Breast epithelium (tissue), 4 donors: ENCODE results near the gene LATS1. TPM values are rescaled to one million over a fixed set of nuclear protein-coding genes. Genes with fewer than 3 reads are reported as not detected.
"Not testable (repeated sequence)": the region's sequence is repeated elsewhere in the genome, so short reads cannot be mapped to it uniquely, and the experiment has no call there.

Experiments
- DNase-seq, 2 donors: peaks; one replicate each; pipeline ENCODE4 v3.0.0-alpha.2; 2019; ENCODE audit warnings: low spot score in 2 of 2
- H3K27ac ChIP-seq, 2 donors: fragments of 200-600 bp; sonication (generic) in 1 of 2; one replicate each; pipeline ENCODE4 v1.5.1; 2016 to 2019; ENCODE audit warnings: mild to moderate bottlenecking in 1 of 2
- H3K27me3 ChIP-seq, 2 donors: fragments of 200-600 bp; sonication (generic) in 1 of 2; one replicate each; pipeline versions ENCODE4 v1.5.1 to v1.6.0; 2017 to 2019; ENCODE audit warnings: control low read depth in 1 of 2, mild to moderate bottlenecking in 1 of 2
- H3K36me3 ChIP-seq: fragments of 200-600 bp; one replicate; pipeline ENCODE4 v1.5.1; 2019
- H3K4me1 ChIP-seq, 2 donors: fragments of 200-600 bp; sonication (generic); one replicate each; pipeline ENCODE4 v1.5.1; 2016 to 2019; ENCODE audit warnings: control low read depth in 1 of 2
- H3K4me3 ChIP-seq, 3 donors: fragments of 200-600 bp; sonication (generic); 1 replicate in 2 of 3; 2 replicates in 1 of 3; pipeline ENCODE4 v1.5.1; 2016 to 2019; ENCODE audit warnings: mild to moderate bottlenecking in 3 of 3, moderate library complexity in 2 of 3
- H3K9me3 ChIP-seq, 2 donors: fragments of 200-600 bp; sonication (generic) in 1 of 2; one replicate each; pipeline ENCODE4 v1.5.1; 2016 to 2019; ENCODE audit warnings: control low read depth in 1 of 2
- CTCF ChIP-seq, 3 donors: fragments of 450-650 bp; IDR thresholded peaks; one replicate each; pipeline ENCODE4 v1.5.1; 2016 to 2017; ENCODE audit warnings: antibody characterized with exemption in 3 of 3, mild to moderate bottlenecking in 3 of 3, moderate library complexity in 3 of 3
- POLR2A ChIP-seq: fragments of 450-650 bp; IDR thresholded peaks from one replicate; pipeline ENCODE4 v1.6.1; 2016; ENCODE audit warnings: antibody characterized with exemption, mild to moderate bottlenecking, moderate library complexity
- POLR2AphosphoS5 ChIP-seq, 3 donors: sonication (generic); formaldehyde crosslinking; IDR thresholded peaks; one replicate each; pipeline ENCODE4 v1.6.1; 2017; ENCODE audit warnings: antibody characterized with exemption in 3 of 3
- intact Hi-C: fragments of 100-400 bp; cut with DNase I; formaldehyde crosslinking; loops from one replicate; pipeline ENCODE4 v1.15.1; 2023; ENCODE audit warnings: low total_unique reads
- total RNA-seq, 3 donors: library from RNA; depleted of rRNA; stranded (reverse); fragments of >200 nt; gene quantifications; one replicate each; pipeline ENCODE4 v1.1.0, GENCODE V29; 2016

Gene LATS1
- total RNA-seq, 3 donors from 2014 or later: 24.3 to 36.4 (median 30.2) TPM

- Histone ChIP-seq H3K4me3 (no peak overlapping the region), H3K27ac (no peak overlapping the region), H3K9me3 (no peaks in the 10 kb centered on the region), H3K27me3 (no peaks in the 10 kb centered on the region), H3K4me1 (no peaks in the 10 kb centered on the region), H3K36me3 (no peaks in the 10 kb centered on the region)
- TF ChIP-seq POLR2AphosphoS5 (IDR thresholded peaks at IDR 0.05) (no peak), POLR2A (no peak), CTCF (IDR thresholded peaks at IDR 0.05) (no peak)
- intact Hi-C loops: no loop called here
- no peak for DNase-seq
These were observed 31.7 kb downstream of the LATS1 start for GRCh38 chr6:149686230-149686629.

GRCh38 chr6:149683256-149683859 lies 34.5 kb downstream of the LATS1 start:
- DNase-seq: no peak
- H3K36me3 ChIP-seq: no peaks in the 10 kb centered on the region
- no peak overlapping the region for H3K27ac ChIP-seq
- no peaks in the 10 kb centered on the region for H3K9me3 ChIP-seq
- intact Hi-C loops: no loop called here
- H3K4me1 ChIP-seq: no peaks in the 10 kb centered on the region
- no peak overlapping the region for H3K4me3 ChIP-seq
- H3K27me3 ChIP-seq: no peaks in the 10 kb centered on the region
- TF ChIP-seq POLR2A: no peak
- TF ChIP-seq CTCF (IDR thresholded peaks at IDR 0.05): no peak
- TF ChIP-seq POLR2AphosphoS5 (IDR thresholded peaks at IDR 0.05): no peak

GRCh38 chr6:149681845-149682244 lies 36.1 kb downstream of the LATS1 start:
- DNase-seq, H3K9me3 ChIP-seq, H3K27ac ChIP-seq, H3K36me3 ChIP-seq, H3K27me3 ChIP-seq, H3K4me1 ChIP-seq, intact Hi-C loops, H3K4me3 ChIP-seq: not testable (repeated sequence)

- H3K27me3 ChIP-seq: no peaks in the 10 kb centered on the region
- no peak for DNase-seq
- no peaks in the 10 kb centered on the region for H3K36me3 ChIP-seq
- intact Hi-C loops: no loop called here
- TF ChIP-seq CTCF (IDR thresholded peaks at IDR 0.05): no peak
- no peak for TF ChIP-seq POLR2AphosphoS5 (IDR thresholded peaks at IDR 0.05)
- no peak for TF ChIP-seq POLR2A
- H3K4me1 ChIP-seq: no peaks in the 10 kb centered on the region
- no peak overlapping the region for H3K27ac ChIP-seq
- H3K9me3 ChIP-seq: no peaks in the 10 kb centered on the region
- H3K4me3 ChIP-seq: no peak overlapping the region
These were observed 36.7 kb downstream of the LATS1 start for GRCh38 chr6:149681209-149681608.

- no peak overlapping the region for H3K27ac ChIP-seq
- intact Hi-C loops: no loop called here
These were observed 37.4 kb downstream of the LATS1 start for GRCh38 chr6:149680503-149680902.

GRCh38 chr6:149672265-149672664 lies 45.6 kb downstream of the LATS1 start:
- H3K27me3 ChIP-seq, H3K36me3 ChIP-seq, H3K4me1 ChIP-seq: not testable (repeated sequence)

More at GRCh38 chr6:149680503-149680902, 37.4 kb downstream of the LATS1 start:
- TF ChIP-seq POLR2AphosphoS5 (IDR thresholded peaks at IDR 0.05) (no peak), POLR2A (no peak), CTCF (IDR thresholded peaks at IDR 0.05) (no peak)
- Histone ChIP-seq H3K4me3 (no peak overlapping the region), H3K27me3 (no peaks in the 10 kb centered on the region), H3K9me3 (no peaks in the 10 kb centered on the region), H3K36me3 (no peaks in the 10 kb centered on the region), H3K4me1 (no peaks in the 10 kb centered on the region)
- DNase-seq: no peak

More at GRCh38 chr6:149672265-149672664, 45.6 kb downstream of the LATS1 start:
- intact Hi-C loops, H3K27ac ChIP-seq, DNase-seq, H3K9me3 ChIP-seq, H3K4me3 ChIP-seq: not testable (repeated sequence)
